Esophagus (tissue), 2 donors: ENCODE measurements around the gene RIT2. TPM values are rescaled to one million over a fixed set of nuclear protein-coding genes. Genes with fewer than 3 reads are reported as not detected.
"Not testable (repeated sequence)": the region's sequence is repeated elsewhere in the genome, so short reads cannot be mapped to it uniquely, and the experiment has no call there.

ENCODE experiments used
- H3K27ac ChIP-seq, 2 donors: one replicate each; pipeline ENCODE4 v1.5.1; 2013; ENCODE audit warnings: low read depth in 2 of 2, mild to moderate bottlenecking in 2 of 2, inconsistent platforms in 1 of 2, low read length in 1 of 2, moderate library complexity in 1 of 2
- H3K27me3 ChIP-seq, 2 donors: one replicate each; pipeline ENCODE4 v1.6.1; 2013; ENCODE audit warnings: low read length in 2 of 2, control low read depth in 1 of 2, mild to moderate bottlenecking in 1 of 2; ENCODE audit not compliant: insufficient read depth in 2 of 2, control insufficient read depth in 1 of 2
- H3K36me3 ChIP-seq, 2 donors: one replicate each; pipeline ENCODE4 v1.6.1; 2013; ENCODE audit warnings: low read length in 1 of 2; ENCODE audit not compliant: control insufficient read depth in 2 of 2, insufficient read depth in 2 of 2
- H3K4me1 ChIP-seq, 2 donors: one replicate each; pipeline ENCODE4 v1.6.1; 2013; ENCODE audit warnings: low read length in 1 of 2; ENCODE audit not compliant: control insufficient read depth in 2 of 2, insufficient read depth in 2 of 2
- H3K4me3 ChIP-seq, 2 donors: one replicate each; pipeline ENCODE4 v1.5.1; 2013; ENCODE audit warnings: low read length in 2 of 2, mild to moderate bottlenecking in 2 of 2, low read depth in 1 of 2, moderate library complexity in 1 of 2
- H3K9me3 ChIP-seq, 2 donors: one replicate each; pipeline ENCODE4 v1.6.1; 2013; ENCODE audit warnings: mild to moderate bottlenecking in 2 of 2, low read depth in 1 of 2, low read length in 1 of 2, moderate library complexity in 1 of 2; ENCODE audit not compliant: control insufficient read depth in 2 of 2, insufficient read depth in 1 of 2
- WGBS, 2 donors: extraction: QIAGEN DNeasy Blood & Tissue Kit; methylation state at CpG; one replicate each; pipeline ENCODE4 v1.1.7; 2013; 5-methylcytosine and 5-hydroxymethylcytosine counted together
- polyA plus RNA-seq, 2 donors: library from polyadenylated mRNA; stranded (reverse); fragments of 200-250 nt; gene quantifications; one replicate each; pipeline ENCODE4 v1.2.3, GENCODE V29; 2013
- donor health status: healthy with polysubstance abuse.
- donor health status: Bipolar disorder and iron deficiency.

The RIT2 gene
- polyA plus RNA-seq, 2 donors: not detected

GRCh38 chr18:42752916-42753315 lies 362.6 kb downstream of the RIT2 start:
- no peak overlapping the region for H3K27ac ChIP-seq
- H3K36me3 ChIP-seq: no peaks in the 10 kb centered on the region
- no peaks in the 10 kb centered on the region for H3K9me3 ChIP-seq
- WGBS, 2 donors: 86 to 88% methylated on average over 4 of the region's 4 CpGs
- no peaks in the 10 kb centered on the region for H3K27me3 ChIP-seq
- H3K4me1 ChIP-seq: no peaks in the 10 kb centered on the region
- no peak overlapping the region for H3K4me3 ChIP-seq

- Histone ChIP-seq H3K4me3 (no peak overlapping the region), H3K4me1 (no peaks in the 10 kb centered on the region), H3K36me3 (no peaks in the 10 kb centered on the region), H3K27me3 (no peaks in the 10 kb centered on the region), H3K9me3 (no peaks in the 10 kb centered on the region), H3K27ac (no peak overlapping the region)
- 72 to 76% methylated on average over 1 of the region's 1 CpG for WGBS, 2 donors
Observed at GRCh38 chr18:42746794-42747193, 368.7 kb downstream of the RIT2 start.

- Histone ChIP-seq H3K4me3 (no peak overlapping the region), H3K4me1 (no peaks in the 10 kb centered on the region), H3K36me3 (no peaks in the 10 kb centered on the region), H3K9me3 (no peaks in the 10 kb centered on the region), H3K27ac (no peak overlapping the region), H3K27me3 (no peaks in the 10 kb centered on the region)
Observed at GRCh38 chr18:42745931-42746330, 369.6 kb downstream of the RIT2 start.

DNA sequence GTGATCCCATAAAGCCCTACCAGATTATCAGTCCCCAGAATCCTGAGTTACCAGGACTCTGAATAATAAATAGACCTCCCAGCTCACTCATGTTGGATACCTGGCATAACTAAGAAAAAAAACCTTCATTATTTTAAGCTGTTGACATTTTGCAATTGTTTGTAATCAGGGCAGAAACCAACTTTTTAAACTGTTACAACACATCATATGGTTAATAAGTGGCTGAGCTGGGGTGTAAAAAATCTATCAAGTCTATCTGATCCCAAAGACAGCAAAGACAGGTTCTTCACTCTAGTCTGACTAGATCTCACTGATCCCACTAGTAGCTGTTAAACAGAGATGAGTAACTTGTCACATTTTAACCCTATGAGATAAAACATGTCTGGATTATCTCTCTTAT lies 370.3 kb downstream of the RIT2 start:
- no peaks in the 10 kb centered on the region for H3K27me3 ChIP-seq

GRCh38 chr18:42743373-42744138 lies 371.9 kb downstream of the RIT2 start:
- no peaks in the 10 kb centered on the region for H3K27me3 ChIP-seq
- H3K27ac ChIP-seq: no peak overlapping the region
- WGBS, 2 donors: 64 to 66% methylated on average over 7 of the region's 7 CpGs
- H3K4me1 ChIP-seq: no peaks in the 10 kb centered on the region
- H3K9me3 ChIP-seq: no peaks in the 10 kb centered on the region
- no peak overlapping the region for H3K4me3 ChIP-seq
- no peaks in the 10 kb centered on the region for H3K36me3 ChIP-seq

More for the DNA sequence above, 370.3 kb downstream of the RIT2 start:
- H3K36me3 ChIP-seq: no peaks in the 10 kb centered on the region
- H3K4me3 ChIP-seq: no peak overlapping the region
- no peaks in the 10 kb centered on the region for H3K4me1 ChIP-seq
- no peak overlapping the region for H3K27ac ChIP-seq
- H3K9me3 ChIP-seq: no peaks in the 10 kb centered on the region

GRCh38 chr18:42742969-42743368 lies 372.5 kb downstream of the RIT2 start:
- H3K36me3 ChIP-seq: no peaks in the 10 kb centered on the region
- H3K9me3 ChIP-seq: no peaks in the 10 kb centered on the region
- no peaks in the 10 kb centered on the region for H3K4me1 ChIP-seq
- no peak overlapping the region for H3K4me3 ChIP-seq
- no peak overlapping the region for H3K27ac ChIP-seq
- no peaks in the 10 kb centered on the region for H3K27me3 ChIP-seq

- H3K27me3 ChIP-seq: no peaks in the 10 kb centered on the region
- no peak overlapping the region for H3K27ac ChIP-seq
- H3K36me3 ChIP-seq: no peaks in the 10 kb centered on the region
- no peaks in the 10 kb centered on the region for H3K4me1 ChIP-seq
- no peak overlapping the region for H3K4me3 ChIP-seq
- H3K9me3 ChIP-seq: no peaks in the 10 kb centered on the region
Observed at GRCh38 chr18:42742474-42742873, 373.0 kb downstream of the RIT2 start.

- 81 to 84% methylated on average over 12 of the region's 12 CpGs for WGBS, 2 donors
Observed at GRCh38 chr18:42741805-42742347, 373.6 kb downstream of the RIT2 start.

DNA sequence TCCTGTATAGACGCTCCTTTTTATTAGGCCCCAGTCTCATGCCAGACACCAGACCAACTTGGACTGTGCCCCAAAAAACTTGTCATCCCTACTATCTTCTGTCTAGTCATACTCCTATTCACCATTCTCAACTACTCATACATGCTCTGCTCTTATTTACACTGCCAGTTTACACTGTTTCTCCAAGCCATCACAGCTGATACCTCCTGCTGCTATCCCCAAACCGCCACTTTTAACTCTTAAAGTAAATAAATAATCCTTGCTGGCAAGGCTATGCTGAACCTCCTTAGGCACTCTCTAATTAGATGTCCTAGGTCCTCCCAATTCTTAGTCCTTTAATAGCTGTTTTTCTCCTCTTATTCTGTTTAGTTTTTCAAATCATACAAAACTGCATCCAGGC lies 374.2 kb downstream of the RIT2 start:
- H3K4me3 ChIP-seq, H3K9me3 ChIP-seq, H3K27ac ChIP-seq, H3K36me3 ChIP-seq, H3K4me1 ChIP-seq, H3K27me3 ChIP-seq: not testable (repeated sequence)
- 68 to 71% methylated on average over 2 of the region's 2 CpGs for WGBS, 2 donors

More at GRCh38 chr18:42741805-42742347, 373.6 kb downstream of the RIT2 start:
- H3K9me3 ChIP-seq, H3K4me1 ChIP-seq, H3K4me3 ChIP-seq, H3K27me3 ChIP-seq, H3K27ac ChIP-seq, H3K36me3 ChIP-seq: not testable (repeated sequence)

GRCh38 chr18:42736074-42736473 lies 379.4 kb downstream of the RIT2 start:
- Histone ChIP-seq H3K36me3 (no peaks in the 10 kb centered on the region), H3K27ac (no peak overlapping the region), H3K4me1 (no peaks in the 10 kb centered on the region), H3K4me3 (no peak overlapping the region), H3K27me3 (no peaks in the 10 kb centered on the region), H3K9me3 (no peaks in the 10 kb centered on the region)
- 36 to 59% methylated on average over 1 of the region's 1 CpG for WGBS, 2 donors
